ENCODE results near the gene CNNM2. TPM values are rescaled to one million over a fixed set of nuclear protein-coding genes. Genes with fewer than 3 reads are reported as not detected.

The CNNM2 gene
- total RNA-seq, 1 donor from 2014 or later, result 33.0 TPM

Other genes with a start within 250 kb of the CNNM2 start
- gene ARL3, start 203.9 kb upstream of the CNNM2 start, total RNA-seq, result 11.1 TPM
- 6.4 TPM for gene SFXN2, start 203.7 kb upstream of the CNNM2 start, total RNA-seq
- gene WBP1L, start 174.3 kb upstream of the CNNM2 start, total RNA-seq, result 58.1 TPM
- gene CYP17A1, start 80.9 kb upstream of the CNNM2 start, total RNA-seq, result 7.3 TPM
- gene BORCS7, start 64.0 kb upstream of the CNNM2 start, total RNA-seq, result 29.8 TPM
- 5.4 TPM for gene AS3MT, start 48.8 kb upstream of the CNNM2 start, total RNA-seq

Data from mucosa of gallbladder (tissue), 1 donor.